ENCODE results near the gene COL4A1.

The COL4A1 gene

DNA sequence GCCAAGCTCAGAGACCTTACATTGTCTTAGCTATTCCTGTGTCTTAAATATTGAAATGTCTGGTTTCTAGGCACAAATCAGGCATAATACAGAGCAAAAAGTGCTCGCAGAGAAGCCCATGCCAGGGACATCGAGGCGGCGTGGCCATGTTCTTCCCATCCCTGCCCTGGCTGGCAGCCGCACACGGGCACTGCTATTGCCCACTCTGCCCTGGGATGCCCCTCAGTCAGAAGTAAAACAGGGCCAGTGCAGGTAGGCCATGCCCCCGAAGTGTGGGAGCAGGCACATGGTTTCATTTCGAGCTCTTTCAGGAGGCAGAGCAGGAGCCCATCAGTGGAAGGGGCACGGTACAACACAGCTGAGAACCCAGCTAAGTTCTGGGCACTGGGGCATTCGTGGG lies 113.5 kb downstream of the COL4A1 start:
- H2BK5ac ChIP-seq (ENCODE audit: low read length): no peak overlapping the region
- H3K4me2 ChIP-seq (ENCODE audit: insufficient read depth, low read length, poor library complexity, severe bottlenecking): no peak overlapping the region
- no CpG with 5 or more reads among the region's 10 CpGs for whole genome bisulfite sequencing, 2 donors (ENCODE audit: extremely low coverage in 2 of 2, insufficient read length in 2 of 2, insufficient replicate concordance in 1 of 2)
- no peaks in the 10 kb centered on the region for H3K9me3 ChIP-seq (replicated peaks in 1 of 2; ENCODE audit: control insufficient read depth in 2 of 2, insufficient read depth in 1 of 2, low read depth in 1 of 2, low read length in 2 of 2)
- H3K79me1 ChIP-seq (ENCODE audit: low read depth, low read length): no peaks in the 10 kb centered on the region
- H3K14ac ChIP-seq (ENCODE audit: low read length): no peak overlapping the region
- H3K23ac ChIP-seq (ENCODE audit: low read depth, low read length, poor library complexity): no peak overlapping the region
- DNase-seq (ENCODE audit: low spot score): no peak
- H2BK15ac ChIP-seq (ENCODE audit: low read length): no peak overlapping the region
- no peak overlapping the region for H3K4ac ChIP-seq (ENCODE audit: low read length)
- H3K4me3 ChIP-seq (ENCODE audit: low read length in 2 of 2): no peak overlapping the region
- H3K27me3 ChIP-seq (ENCODE audit: control insufficient read depth in 3 of 3, insufficient read depth in 3 of 3, low read depth in 1 of 3, low read length in 3 of 3): no peaks in the 10 kb centered on the region
- H2BK12ac ChIP-seq (ENCODE audit: low read length): no peak overlapping the region
- no peak overlapping the region for H4K8ac ChIP-seq (ENCODE audit: low read depth, low read length)
- no peak overlapping the region for H3K27ac ChIP-seq (replicated peaks; ENCODE audit: low read length)
- H3K36me3 ChIP-seq (replicated peaks in 1 of 2; ENCODE audit: control insufficient read depth in 2 of 2, insufficient read depth in 2 of 2, low read length in 2 of 2): peaks cover 13 to 85% of the 10 kb centered on the region in 2 donors
- H2BK120ac ChIP-seq (ENCODE audit: low read depth, low read length): no peak overlapping the region
- no peak overlapping the region for H4K91ac ChIP-seq (ENCODE audit: low read depth, low read length, poor library complexity)
- no peak overlapping the region for H2AK5ac ChIP-seq (ENCODE audit: low read depth, low read length)
- H2AFZ ChIP-seq (ENCODE audit: low read length): no peak overlapping the region
- no peak overlapping the region for H3K18ac ChIP-seq (ENCODE audit: low read length)
- H3K4me1 ChIP-seq (ENCODE audit: control insufficient read depth in 2 of 2, insufficient read depth in 1 of 2, low read depth in 1 of 2, low read length in 2 of 2): no peaks in the 10 kb centered on the region
- H3K9ac ChIP-seq (ENCODE audit: low read depth, low read length, poor library complexity): no peak overlapping the region

GRCh38 chr13:110192472-110192871 lies 114.5 kb downstream of the COL4A1 start:
- H3K4ac ChIP-seq (ENCODE audit: low read length): no peak overlapping the region

GRCh38 chr13:110187641-110188161 lies 119.3 kb downstream of the COL4A1 start:
- DNase-seq (ENCODE audit: low spot score): no peak
- peak overlapping the region; percentile 23 for H3K18ac ChIP-seq (ENCODE audit: low read length)
- no peak overlapping the region for H2BK5ac ChIP-seq (ENCODE audit: low read length)

More at GRCh38 chr13:110192472-110192871, 114.5 kb downstream of the COL4A1 start:
- no peak overlapping the region for H3K4me2 ChIP-seq (ENCODE audit: insufficient read depth, low read length, poor library complexity, severe bottlenecking)
- no peak overlapping the region for H2AK5ac ChIP-seq (ENCODE audit: low read depth, low read length)
- no peak overlapping the region for H2AFZ ChIP-seq (ENCODE audit: low read length)
- H3K27ac ChIP-seq (replicated peaks; ENCODE audit: low read length): no peak overlapping the region
- H3K4me1 ChIP-seq (ENCODE audit: control insufficient read depth in 2 of 2, insufficient read depth in 1 of 2, low read depth in 1 of 2, low read length in 2 of 2): no peaks in the 10 kb centered on the region
- no peak overlapping the region for H2BK5ac ChIP-seq (ENCODE audit: low read length)
- WGBS, 2 donors (ENCODE audit: extremely low coverage in 2 of 2, insufficient read length in 2 of 2, insufficient replicate concordance in 1 of 2): no CpG with 5 or more reads among the region's 5 CpGs
- no peak overlapping the region for H3K18ac ChIP-seq (ENCODE audit: low read length)
- H3K9me3 ChIP-seq (replicated peaks in 1 of 2; ENCODE audit: control insufficient read depth in 2 of 2, insufficient read depth in 1 of 2, low read depth in 1 of 2, low read length in 2 of 2): no peaks in the 10 kb centered on the region
- no peaks in the 10 kb centered on the region for H3K27me3 ChIP-seq (ENCODE audit: control insufficient read depth in 3 of 3, insufficient read depth in 3 of 3, low read depth in 1 of 3, low read length in 3 of 3)
- no peaks in the 10 kb centered on the region for H3K79me1 ChIP-seq (ENCODE audit: low read depth, low read length)
- no peak for DNase-seq (ENCODE audit: low spot score)
- H3K9ac ChIP-seq (ENCODE audit: low read depth, low read length, poor library complexity): no peak overlapping the region
- no peak overlapping the region for H2BK15ac ChIP-seq (ENCODE audit: low read length)
- H2BK120ac ChIP-seq (ENCODE audit: low read depth, low read length): no peak overlapping the region
- H3K23ac ChIP-seq (ENCODE audit: low read depth, low read length, poor library complexity): no peak overlapping the region
- no peak overlapping the region for H4K8ac ChIP-seq (ENCODE audit: low read depth, low read length)
- H3K36me3 ChIP-seq (replicated peaks in 1 of 2; ENCODE audit: control insufficient read depth in 2 of 2, insufficient read depth in 2 of 2, low read length in 2 of 2): peaks cover 13 to 85% of the 10 kb centered on the region in 2 donors
- H3K4me3 ChIP-seq (ENCODE audit: low read length in 2 of 2): no peak overlapping the region
- H2BK12ac ChIP-seq (ENCODE audit: low read length): no peak overlapping the region
- H3K14ac ChIP-seq (ENCODE audit: low read length): no peak overlapping the region
- H4K91ac ChIP-seq (ENCODE audit: low read depth, low read length, poor library complexity): no peak overlapping the region

GRCh38 chr13:110186231-110186855 lies 120.6 kb downstream of the COL4A1 start:
- Histone ChIP-seq H3K14ac (ENCODE audit: low read length) (no peak overlapping the region), H4K8ac (ENCODE audit: low read depth, low read length) (no peak overlapping the region), H3K18ac (ENCODE audit: low read length) (no peak overlapping the region), H3K4ac (ENCODE audit: low read length) (no peak overlapping the region), H3K9me3 (replicated peaks in 1 of 2; ENCODE audit: control insufficient read depth in 2 of 2, insufficient read depth in 1 of 2, low read depth in 1 of 2, low read length in 2 of 2) (no peaks in the 10 kb centered on the region), H3K27me3 (ENCODE audit: control insufficient read depth in 3 of 3, insufficient read depth in 3 of 3, low read depth in 1 of 3, low read length in 3 of 3) (no peaks in the 10 kb centered on the region), H2AFZ (ENCODE audit: low read length) (no peak overlapping the region), H2BK120ac (ENCODE audit: low read depth, low read length) (no peak overlapping the region), H3K79me1 (ENCODE audit: low read depth, low read length) (peaks cover 2% of the 10 kb centered on the region), H3K4me2 (ENCODE audit: insufficient read depth, low read length, poor library complexity, severe bottlenecking) (no peak overlapping the region), H3K4me3 (ENCODE audit: low read length in 2 of 2) (no peak overlapping the region), H3K9ac (ENCODE audit: low read depth, low read length, poor library complexity) (no peak overlapping the region), H2BK5ac (ENCODE audit: low read length) (peak overlapping the region; percentile 8), H4K91ac (ENCODE audit: low read depth, low read length, poor library complexity) (no peak overlapping the region), H3K23ac (ENCODE audit: low read depth, low read length, poor library complexity) (no peak overlapping the region), H3K36me3 (replicated peaks in 1 of 2; ENCODE audit: control insufficient read depth in 2 of 2, insufficient read depth in 2 of 2, low read length in 2 of 2) (peaks cover 24 to 91% of the 10 kb centered on the region in 2 donors), H2BK15ac (ENCODE audit: low read length) (no peak overlapping the region), H3K27ac (replicated peaks; ENCODE audit: low read length) (no peak overlapping the region), H3K4me1 (ENCODE audit: control insufficient read depth in 2 of 2, insufficient read depth in 1 of 2, low read depth in 1 of 2, low read length in 2 of 2) (peaks cover 0 to 1% of the 10 kb centered on the region in 2 donors), H2AK5ac (ENCODE audit: low read depth, low read length) (no peak overlapping the region), H2BK12ac (ENCODE audit: low read length) (no peak overlapping the region)
- no CpG with 5 or more reads among the region's 10 CpGs for WGBS, 2 donors (ENCODE audit: extremely low coverage in 2 of 2, insufficient read length in 2 of 2, insufficient replicate concordance in 1 of 2)
- no peak for DNase-seq (ENCODE audit: low spot score)

More at GRCh38 chr13:110187641-110188161, 119.3 kb downstream of the COL4A1 start:
- no peaks in the 10 kb centered on the region for H3K27me3 ChIP-seq (ENCODE audit: control insufficient read depth in 3 of 3, insufficient read depth in 3 of 3, low read depth in 1 of 3, low read length in 3 of 3)
- H2AK5ac ChIP-seq (ENCODE audit: low read depth, low read length): no peak overlapping the region
- H3K9me3 ChIP-seq (replicated peaks in 1 of 2; ENCODE audit: control insufficient read depth in 2 of 2, insufficient read depth in 1 of 2, low read depth in 1 of 2, low read length in 2 of 2): no peaks in the 10 kb centered on the region
- H2BK120ac ChIP-seq (ENCODE audit: low read depth, low read length): no peak overlapping the region
- no peak overlapping the region for H3K4me2 ChIP-seq (ENCODE audit: insufficient read depth, low read length, poor library complexity, severe bottlenecking)
- H3K79me1 ChIP-seq (ENCODE audit: low read depth, low read length): no peaks in the 10 kb centered on the region
- H3K23ac ChIP-seq (ENCODE audit: low read depth, low read length, poor library complexity): no peak overlapping the region
- H3K4me3 ChIP-seq (ENCODE audit: low read length in 2 of 2): no peak overlapping the region
- H4K8ac ChIP-seq (ENCODE audit: low read depth, low read length): no peak overlapping the region
- no peak overlapping the region for H3K14ac ChIP-seq (ENCODE audit: low read length)
- H3K4ac ChIP-seq (ENCODE audit: low read length): no peak overlapping the region
- H3K9ac ChIP-seq (ENCODE audit: low read depth, low read length, poor library complexity): no peak overlapping the region
- no peak overlapping the region for H2BK12ac ChIP-seq (ENCODE audit: low read length)
- no peak overlapping the region for H2BK15ac ChIP-seq (ENCODE audit: low read length)
- H3K4me1 ChIP-seq (ENCODE audit: control insufficient read depth in 2 of 2, insufficient read depth in 1 of 2, low read depth in 1 of 2, low read length in 2 of 2): no peaks in the 10 kb centered on the region
- no peak overlapping the region for H2AFZ ChIP-seq (ENCODE audit: low read length)
- H3K27ac ChIP-seq (replicated peaks; ENCODE audit: low read length): no peak overlapping the region
- no peak overlapping the region for H4K91ac ChIP-seq (ENCODE audit: low read depth, low read length, poor library complexity)
- no CpG with 5 or more reads among the region's 5 CpGs for WGBS, 2 donors (ENCODE audit: extremely low coverage in 2 of 2, insufficient read length in 2 of 2, insufficient replicate concordance in 1 of 2)
- peaks cover 22 to 91% of the 10 kb centered on the region in 2 donors for H3K36me3 ChIP-seq (replicated peaks in 1 of 2; ENCODE audit: control insufficient read depth in 2 of 2, insufficient read depth in 2 of 2, low read length in 2 of 2)

Measured in neuronal stem cell (in vitro differentiated cells).